ENCODE data around the gene ABHD3. TPM values are rescaled to one million over a fixed set of nuclear protein-coding genes. Genes with fewer than 3 reads are reported as not detected.
"Not testable (repeated sequence)": the region's sequence is repeated elsewhere in the genome, so short reads cannot be mapped to it uniquely, and the experiment has no call there.

The ABHD3 gene
- total RNA-seq, 2 donors from 2014 or later = 2.0 to 8.4 TPM

- Histone ChIP-seq H3K9me3 (no peaks in the 10 kb centered on the region), H3K36me3 (peaks cover 35% of the 10 kb centered on the region), H3K27me3 (no peaks in the 10 kb centered on the region), H3K4me1 (no peaks in the 10 kb centered on the region), H3K27ac (no peak overlapping the region), H3K4me3 (no peak overlapping the region)
- DNase-seq (ENCODE audit: low spot score) = no peak
- TF ChIP-seq CTCF (IDR thresholded peaks at IDR 0.05) = no peak
These were observed 75.3 kb downstream of the ABHD3 start for GRCh38 chr18:21629089-21629832.

- H3K9me3 ChIP-seq; H3K27ac ChIP-seq; DNase-seq (ENCODE audit: low spot score); H3K27me3 ChIP-seq; H3K4me3 ChIP-seq; H3K4me1 ChIP-seq: not testable (repeated sequence)
- H3K36me3 ChIP-seq = peaks cover 36% of the 10 kb centered on the region
These were observed 82.9 kb downstream of the ABHD3 start for GRCh38 chr18:21621640-21622039.

- Histone ChIP-seq H3K27me3 (no peaks in the 10 kb centered on the region), H3K9me3 (no peaks in the 10 kb centered on the region), H3K27ac (peak within 1 kb of the TSS; percentile 81 to 84), H3K4me1 (peaks cover 0 to 11% of the 10 kb centered on the region in 2 donors), H3K4me3 (peak within 1 kb of the TSS; percentile 74 to 77), H3K36me3 (no peaks in the 10 kb centered on the region)
- peak; percentile 76 for DNase-seq (ENCODE audit: low spot score)
- TF ChIP-seq CTCF (IDR thresholded peaks at IDR 0.05) = peak; percentile 90 to 97
These were observed 92.2 kb downstream of the ABHD3 start, which contains the start of gene SNRPD1 for GRCh38 chr18:21612125-21613039. Gene SNRPD1 (plus strand): TSS chr18:21612314. CDS start chr18:21612430, 116 bp downstream.

- Histone ChIP-seq H3K27ac (peak overlapping the region; percentile 81 to 84), H3K4me3 (peak overlapping the region; percentile 74 to 77), H3K4me1 (peaks cover 0 to 11% of the 10 kb centered on the region in 2 donors)
- not testable (repeated sequence) for H3K9me3 ChIP-seq; H3K36me3 ChIP-seq; H3K27me3 ChIP-seq; DNase-seq (ENCODE audit: low spot score)
These were observed 93.0 kb downstream of the ABHD3 start for GRCh38 chr18:21611401-21612124.

GRCh38 chr18:21605213-21605612, 99.4 kb downstream of the ABHD3 start:
- no peak overlapping the region for H3K4me3 ChIP-seq
- H3K9me3 ChIP-seq = no peaks in the 10 kb centered on the region
- H3K4me1 ChIP-seq = peaks cover 0 to 5% of the 10 kb centered on the region in 2 donors
- H3K27ac ChIP-seq = peak overlapping the region; percentile 6 to 41
- TF ChIP-seq CTCF (IDR thresholded peaks at IDR 0.05) = no peak
- no peak for DNase-seq (ENCODE audit: low spot score)
- H3K27me3 ChIP-seq = no peaks in the 10 kb centered on the region
- H3K36me3 ChIP-seq = no peaks in the 10 kb centered on the region

- Histone ChIP-seq H3K27ac (peak overlapping the region; percentile 6 to 41), H3K4me3 (no peak overlapping the region), H3K4me1 (peaks cover 0 to 6% of the 10 kb centered on the region in 2 donors), H3K36me3 (no peaks in the 10 kb centered on the region), H3K27me3 (no peaks in the 10 kb centered on the region), H3K9me3 (no peaks in the 10 kb centered on the region)
- no peak for TF ChIP-seq CTCF (IDR thresholded peaks at IDR 0.05)
- no peak for DNase-seq (ENCODE audit: low spot score)
These were observed 99.9 kb downstream of the ABHD3 start for GRCh38 chr18:21604671-21605070.
